ENCODE data around the gene OBP2B. TPM values are rescaled to one million over a fixed set of nuclear protein-coding genes. Genes with fewer than 3 reads are reported as not detected.
"Not testable (repeated sequence)": the region's sequence is repeated elsewhere in the genome, so short reads cannot be mapped to it uniquely, and the experiment has no call there.

OBP2B gene
- total and polyA plus RNA-seq, 9 of the 15 experiments (the other 6 are each of a cell fraction or from before 2014, with no cell fraction given), result not detected

GRCh38 chr9:133214276-133214675, 5.2 kb upstream of the OBP2B start:
- ATAC-seq; H3K9me3 ChIP-seq (replicated peaks; ENCODE audit: control insufficient read depth, insufficient read depth, low read depth, low read length); H3K9me1 ChIP-seq (ENCODE audit: control insufficient read depth, insufficient read depth, low read length); H3K9ac ChIP-seq (ENCODE audit: insufficient read depth in 1 of 2, low read depth in 2 of 2, low read length in 2 of 2); intact Hi-C loops (cut with micrococcal nuclease); POLR2A ChIA-PET; DNase-seq (ENCODE audit: extremely low read depth in 1 of 4, low spot score in 3 of 4); H3K4me3 ChIP-seq; in situ Hi-C loops (cut with MboI); H4K20me1 ChIP-seq (replicated peaks; ENCODE audit: control insufficient read depth, insufficient read depth, low read length); H3K36me3 ChIP-seq (ENCODE audit: control insufficient read depth, insufficient read depth, low read length); BruUV-seq (replicated peaks); H2AFZ ChIP-seq (ENCODE audit: low read depth, low read length); H3K4me2 ChIP-seq (ENCODE audit: insufficient read depth, low read length); CTCF ChIA-PET (ENCODE audit: low intra/inter-chr PET ratio); H3K79me2 ChIP-seq (ENCODE audit: control insufficient read depth, insufficient read depth, low read length); H3K4me1 ChIP-seq (replicated peaks in 1 of 2; ENCODE audit: control insufficient read depth in 2 of 2, insufficient read depth in 2 of 2, low read length in 2 of 2); H3K27ac ChIP-seq (ENCODE audit: extremely low read depth, low read depth, low read length); TF ChIP-seq ATF3 (CRISPR knock-in tag; conservative IDR thresholded peaks at IDR 0.05): not testable (repeated sequence)
- 0% methylated on average over 4 of the region's 4 CpGs for WGBS (ENCODE audit: insufficient coverage, low coverage, missing lambda C conversion rate)
- FAIRE-seq, result peak; percentile 74
- peak; percentile 9 for TF ChIP-seq MEIS2 (IDR thresholded peaks at IDR 0.05; ENCODE audit: partially characterized antibody)
- TF ChIP-seq NFIC (IDR thresholded peaks at IDR 0.05), result peak; percentile 61
- 0 out of 2 replicates have a peak, but pooled peaks have one; percentile 9 for TF ChIP-seq ATF3 (IDR thresholded peaks at IDR 0.05)
- peaks cover 16 to 42% of the 10 kb centered on the region in 2 experiments; a peak in 4 of 5 replicates for H3K27me3 ChIP-seq (ENCODE audit: control insufficient read depth in 2 of 2, insufficient read depth in 2 of 2, low read length in 2 of 2)

GRCh38 chr9:133210609-133211008, 1.6 kb upstream of the OBP2B start:
- Histone ChIP-seq H3K9me3 (replicated peaks; ENCODE audit: control insufficient read depth, insufficient read depth, low read depth, low read length) (no peaks in the 10 kb centered on the region; the same call in 1 of the 2 replicates), H3K4me2 (ENCODE audit: insufficient read depth, low read length) (no peak overlapping the region), H3K9ac (ENCODE audit: insufficient read depth in 1 of 2, low read depth in 2 of 2, low read length in 2 of 2) (no peak overlapping the region), H3K36me3 (ENCODE audit: control insufficient read depth, insufficient read depth, low read length) (no peaks in the 10 kb centered on the region), H3K27ac (ENCODE audit: extremely low read depth, low read depth, low read length) (no peak overlapping the region), H2AFZ (ENCODE audit: low read depth, low read length) (no peak overlapping the region), H4K20me1 (replicated peaks; ENCODE audit: control insufficient read depth, insufficient read depth, low read length) (no peaks in the 10 kb centered on the region), H3K4me1 (replicated peaks in 1 of 2; ENCODE audit: control insufficient read depth in 2 of 2, insufficient read depth in 2 of 2, low read length in 2 of 2) (peaks cover 0 to 2% of the 10 kb centered on the region in 2 experiments; a peak in 1 of 5 replicates), H3K4me3 (no peak overlapping the region), H3K27me3 (ENCODE audit: control insufficient read depth in 2 of 2, insufficient read depth in 2 of 2, low read length in 2 of 2) (peaks cover 20 to 45% of the 10 kb centered on the region in 2 experiments; a peak in 4 of 5 replicates), H3K9me1 (ENCODE audit: control insufficient read depth, insufficient read depth, low read length) (no peaks in the 10 kb centered on the region), H3K79me2 (ENCODE audit: control insufficient read depth, insufficient read depth, low read length) (no peaks in the 10 kb centered on the region)
- no peak for FAIRE-seq
- intact Hi-C loops (cut with micrococcal nuclease), result no loop called here
- ATAC-seq, result no peak
- ChIA-PET CTCF (ENCODE audit: low intra/inter-chr PET ratio) (no interaction called here), POLR2A (no interaction called here)
- in situ Hi-C loops (cut with MboI), result no loop called here
- no TSS peak for BruUV-seq (replicated peaks)
- DNase-seq (ENCODE audit: extremely low read depth in 1 of 4, low spot score in 3 of 4), result no peak
- WGBS (ENCODE audit: insufficient coverage, low coverage, missing lambda C conversion rate), result 5% methylated on average over 7 of the region's 7 CpGs
- no peak for TF ChIP-seq SMARCB1 (IDR thresholded peaks at IDR 0.05; ENCODE audit: insufficient read length, low read depth)
- no peak for TF ChIP-seq ZNF639 (CRISPR knock-in tag; conservative IDR thresholded peaks at IDR 0.05 in 1 of 2, IDR thresholded peaks at IDR 0.05 in 1 of 2)
- no peak for TF ChIP-seq TFAP4 (CRISPR knock-in tag; IDR thresholded peaks at IDR 0.05; ENCODE audit: borderline replicate concordance)
- no peak for TF ChIP-seq GATA2 (CRISPR knock-in tag; IDR thresholded peaks at IDR 0.05)
- no peak for TF ChIP-seq CXXC5 (CRISPR knock-in tag; IDR thresholded peaks at IDR 0.05)
- no peak for TF ChIP-seq TAF1 (IDR thresholded peaks at IDR 0.05; ENCODE audit: control insufficient read depth, extremely low read depth, insufficient read depth, low read length, severe bottlenecking)
- no peak for TF ChIP-seq SOX6 (IDR thresholded peaks at IDR 0.05)

Measured in K562 (cell line).